ENCODE data around the gene PLLP.

GRCh38 chr16:57324749-57325148 lies 40.3 kb upstream of the PLLP start:
- TF ChIP-seq CTCF (IDR thresholded peaks at IDR 0.05), result no peak
- TF ChIP-seq POLR2A (IDR thresholded peaks at IDR 0.05), result no peak
